Tibial nerve (tissue), 4 donors: ENCODE results near the gene EVA1C. TPM values are rescaled to one million over a fixed set of nuclear protein-coding genes. Genes with fewer than 3 reads are reported as not detected.

ENCODE experiments used
- DNase-seq, 2 donors: peaks; one replicate each; pipeline ENCODE4 v3.0.0-alpha.2; 2019; ENCODE audit warnings: low spot score in 2 of 2
- H3K27ac ChIP-seq, 4 donors: fragments of 200-600 bp; sonication (generic) in 3 of 4; one replicate each; pipeline ENCODE4 v1.5.1; 2017 to 2019; ENCODE audit warnings: mild to moderate bottlenecking in 1 of 4
- H3K27me3 ChIP-seq, 2 donors: fragments of 200-600 bp; sonication (generic) in 1 of 2; one replicate each; pipeline versions ENCODE4 v1.5.1 to v1.6.0; 2017 to 2019
- H3K36me3 ChIP-seq, 3 donors: fragments of 200-600 bp; sonication (generic); one replicate each; pipeline ENCODE4 v1.5.1; 2018 to 2019
- H3K4me1 ChIP-seq, 4 donors: fragments of 200-600 bp; sonication (generic) in 3 of 4; one replicate each; pipeline ENCODE4 v1.5.1; 2017 to 2019
- H3K4me3 ChIP-seq, 4 donors: fragments of 200-600 bp; sonication (generic) in 3 of 4; one replicate each; pipeline ENCODE4 v1.5.1; 2017 to 2019; ENCODE audit warnings: mild to moderate bottlenecking in 1 of 4, moderate library complexity in 1 of 4
- H3K9me3 ChIP-seq, 4 donors: fragments of 200-600 bp; sonication (generic) in 3 of 4; one replicate each; pipeline ENCODE4 v1.5.1; 2017 to 2019
- EP300 ChIP-seq, 2 donors: sonication (generic); formaldehyde crosslinking; IDR thresholded peaks; one replicate each; pipeline ENCODE4 v1.6.1; 2017; ENCODE audit warnings: antibody characterized with exemption in 2 of 2, mild to moderate bottlenecking in 1 of 2
- POLR2A ChIP-seq, 2 donors: fragments of 450-650 bp; IDR thresholded peaks; one replicate each; pipeline ENCODE4 v1.6.1; 2017; ENCODE audit warnings: antibody characterized with exemption in 2 of 2, mild to moderate bottlenecking in 2 of 2, moderate library complexity in 2 of 2
- WGBS, 2 donors: methylation state at CpG; one replicate each; pipeline ENCODE4 v1.1.5; 2018; 5-methylcytosine and 5-hydroxymethylcytosine counted together
- total RNA-seq, 4 donors: library from RNA; depleted of rRNA; stranded (reverse); fragments of >200 nt; gene quantifications; one replicate each; pipeline ENCODE4 v1.1.0, GENCODE V29; 2016
- TF ChIP-seq, protein P1 (sequence below), 5 experiments: fragments of 200-600 bp in 3 of 5; fragments of 450-650 bp in 2 of 5; sonication (generic) in 3 of 5; IDR thresholded peaks; one replicate each; pipeline ENCODE4 v1.5.1; 2016 to 2019; ENCODE audit warnings: antibody characterized with exemption in 5 of 5, mild to moderate bottlenecking in 3 of 5, moderate library complexity in 2 of 5

The EVA1C gene
- total RNA-seq, 4 donors from 2014 or later, result 72.6 to 85.9 (median 75.6) TPM

DNA sequence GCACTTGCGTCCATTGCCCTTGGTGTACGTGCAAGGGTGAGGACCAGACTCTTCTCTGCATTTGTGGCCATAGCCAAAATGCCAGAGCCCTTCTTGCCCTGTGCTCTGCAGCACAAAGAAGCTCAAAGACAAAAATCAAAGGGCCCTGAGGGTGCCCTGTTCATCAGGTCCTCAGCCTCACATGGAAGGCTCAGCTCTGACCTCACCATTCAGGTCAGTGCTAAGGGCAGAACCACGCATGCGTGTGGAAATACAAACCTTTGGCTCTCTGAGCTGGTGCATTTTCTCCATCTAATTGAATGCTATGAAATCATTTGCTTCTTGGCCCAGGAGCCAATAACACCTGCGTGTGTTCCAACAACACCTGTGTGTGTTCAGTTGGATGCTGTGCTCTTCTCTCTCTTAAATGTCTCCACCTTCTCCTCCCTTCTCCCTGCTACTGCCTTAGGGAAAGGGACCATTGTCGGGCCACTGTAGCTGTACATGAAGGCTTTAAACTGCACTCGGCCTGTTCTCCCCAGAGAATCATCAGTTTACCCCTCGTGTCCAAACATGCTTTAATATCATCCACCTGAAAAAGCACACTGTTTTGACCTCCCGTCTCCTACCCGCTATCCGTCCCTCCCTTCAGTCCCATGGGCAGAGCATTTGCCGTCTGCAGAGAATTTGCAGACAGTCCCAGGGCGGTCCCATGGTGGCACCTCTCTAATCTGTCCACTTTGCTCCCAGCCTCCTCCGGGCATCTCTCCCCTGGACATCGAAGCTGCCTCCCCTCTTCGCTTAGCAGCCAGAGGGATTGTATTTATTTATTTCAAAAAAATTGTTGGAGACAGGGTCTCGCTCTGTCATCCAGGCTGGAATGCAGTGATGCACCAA lies 60.6 kb downstream of the EVA1C start:
- Histone ChIP-seq H3K4me3 (no peak overlapping the region), H3K27me3 (no peaks in the 10 kb centered on the region), H3K9me3 (no peaks in the 10 kb centered on the region), H3K4me1 (peaks cover 0 to 30% (median 0%) of the 10 kb centered on the region in 4 donors), H3K27ac (peak overlapping the region in 1 of 4 donors; percentile 6), H3K36me3 (peaks cover 0 to 74% (median 3%) of the 10 kb centered on the region in 3 donors)
- TF ChIP-seq, protein P1, sequence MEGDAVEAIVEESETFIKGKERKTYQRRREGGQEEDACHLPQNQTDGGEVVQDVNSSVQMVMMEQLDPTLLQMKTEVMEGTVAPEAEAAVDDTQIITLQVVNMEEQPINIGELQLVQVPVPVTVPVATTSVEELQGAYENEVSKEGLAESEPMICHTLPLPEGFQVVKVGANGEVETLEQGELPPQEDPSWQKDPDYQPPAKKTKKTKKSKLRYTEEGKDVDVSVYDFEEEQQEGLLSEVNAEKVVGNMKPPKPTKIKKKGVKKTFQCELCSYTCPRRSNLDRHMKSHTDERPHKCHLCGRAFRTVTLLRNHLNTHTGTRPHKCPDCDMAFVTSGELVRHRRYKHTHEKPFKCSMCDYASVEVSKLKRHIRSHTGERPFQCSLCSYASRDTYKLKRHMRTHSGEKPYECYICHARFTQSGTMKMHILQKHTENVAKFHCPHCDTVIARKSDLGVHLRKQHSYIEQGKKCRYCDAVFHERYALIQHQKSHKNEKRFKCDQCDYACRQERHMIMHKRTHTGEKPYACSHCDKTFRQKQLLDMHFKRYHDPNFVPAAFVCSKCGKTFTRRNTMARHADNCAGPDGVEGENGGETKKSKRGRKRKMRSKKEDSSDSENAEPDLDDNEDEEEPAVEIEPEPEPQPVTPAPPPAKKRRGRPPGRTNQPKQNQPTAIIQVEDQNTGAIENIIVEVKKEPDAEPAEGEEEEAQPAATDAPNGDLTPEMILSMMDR (IDR thresholded peaks at IDR 0.05), result no peak
- 82 to 89% methylated on average over 17 of the region's 17 CpGs for WGBS, 2 donors
- no peak for DNase-seq

- TF ChIP-seq EP300 (IDR thresholded peaks at IDR 0.05) (no peak), POLR2A (IDR thresholded peaks at IDR 0.05) (no peak)
- no peak for DNase-seq
- H3K36me3 ChIP-seq, result peaks cover 0 to 61% (median 0%) of the 10 kb centered on the region in 3 donors
- peak overlapping the region in 1 of 4 donors; percentile 70 for H3K27ac ChIP-seq
- H3K27me3 ChIP-seq, result no peaks in the 10 kb centered on the region
- H3K4me3 ChIP-seq, result no peak overlapping the region
- H3K4me1 ChIP-seq, result peaks cover 0 to 41% (median 0%) of the 10 kb centered on the region in 4 donors
- WGBS, 2 donors, result 87% methylated on average over 15 of the region's 15 CpGs
- H3K9me3 ChIP-seq, result no peaks in the 10 kb centered on the region
These were observed 61.9 kb downstream of the EVA1C start for GRCh38 chr21:32474179-32475059.

GRCh38 chr21:32475162-32475812 lies 62.8 kb downstream of the EVA1C start:
- peak overlapping the region in 1 of 4 donors; percentile 70 for H3K27ac ChIP-seq
- DNase-seq, result no peak
- TF ChIP-seq POLR2A (IDR thresholded peaks at IDR 0.05) (no peak), EP300 (IDR thresholded peaks at IDR 0.05) (no peak)
- TF ChIP-seq, protein P1 (IDR thresholded peaks at IDR 0.05), result no peak
- H3K4me1 ChIP-seq, result peaks cover 0 to 41% (median 0%) of the 10 kb centered on the region in 4 donors
- H3K27me3 ChIP-seq, result no peaks in the 10 kb centered on the region
- H3K36me3 ChIP-seq, result peaks cover 0 to 52% (median 0%) of the 10 kb centered on the region in 3 donors
- WGBS, 2 donors, result 37 to 42% methylated on average over 9 of the region's 9 CpGs
- no peak overlapping the region for H3K4me3 ChIP-seq
- no peaks in the 10 kb centered on the region for H3K9me3 ChIP-seq

- no peaks in the 10 kb centered on the region for H3K27me3 ChIP-seq
- peak overlapping the region in 1 of 4 donors; percentile 70 for H3K27ac ChIP-seq
- WGBS, 2 donors, result 90 to 100% methylated on average over 10 to 13 of the region's 13 CpGs
- TF ChIP-seq, protein P1 (IDR thresholded peaks at IDR 0.05), result no peak
- TF ChIP-seq EP300 (IDR thresholded peaks at IDR 0.05), result no peak
- TF ChIP-seq POLR2A (IDR thresholded peaks at IDR 0.05), result no peak
- peaks cover 0 to 36% (median 0%) of the 10 kb centered on the region in 3 donors for H3K36me3 ChIP-seq
- no peaks in the 10 kb centered on the region for H3K9me3 ChIP-seq
- DNase-seq, result no peak
- H3K4me3 ChIP-seq, result no peak overlapping the region
- H3K4me1 ChIP-seq, result peaks cover 0 to 41% (median 0%) of the 10 kb centered on the region in 4 donors
These were observed 64.3 kb downstream of the EVA1C start for GRCh38 chr21:32476661-32477423.

DNA sequence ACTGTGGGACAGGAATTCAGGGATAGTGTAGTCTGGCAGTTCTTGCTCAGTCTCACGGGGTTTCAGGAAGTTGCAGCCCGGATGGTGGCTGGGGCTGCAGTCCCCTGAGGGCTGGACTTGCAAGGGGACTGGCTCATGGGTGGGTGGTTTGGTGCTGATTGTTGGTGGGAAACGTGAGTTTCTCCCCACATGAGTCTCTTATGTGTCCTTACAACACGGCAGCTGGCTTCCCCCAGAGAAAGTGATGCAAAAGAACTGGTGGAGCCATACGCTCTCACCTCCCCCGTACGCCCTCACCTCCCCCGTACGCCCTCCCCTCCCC lies 64.9 kb downstream of the EVA1C start:
- 75 to 84% methylated on average over 7 to 9 of the region's 9 CpGs for WGBS, 2 donors
- no peaks in the 10 kb centered on the region for H3K9me3 ChIP-seq
- peaks cover 0 to 40% (median 0%) of the 10 kb centered on the region in 4 donors for H3K4me1 ChIP-seq
- no peak for DNase-seq
- no peak overlapping the region for H3K4me3 ChIP-seq
- no peak for TF ChIP-seq EP300 (IDR thresholded peaks at IDR 0.05)
- TF ChIP-seq, protein P1 (IDR thresholded peaks at IDR 0.05), result no peak
- no peak for TF ChIP-seq POLR2A (IDR thresholded peaks at IDR 0.05)
- no peaks in the 10 kb centered on the region for H3K27me3 ChIP-seq
- H3K36me3 ChIP-seq, result peaks cover 0 to 32% (median 0%) of the 10 kb centered on the region in 3 donors
- H3K27ac ChIP-seq, result peak overlapping the region in 2 of 4 donors; percentile 20 to 70
